NCI-H1930 (cell line): ENCODE results near the gene ATP6V1C2.
"Not testable (repeated sequence)": the region's sequence is repeated elsewhere in the genome, so short reads cannot be mapped to it uniquely, and the experiment has no call there.

Experiments used
- DNase-seq, 2 experiments: peaks; one replicate each; lab custom pipeline; 2025; lab: John Stamatoyannopoulos, UW

The ATP6V1C2 gene

DNA sequence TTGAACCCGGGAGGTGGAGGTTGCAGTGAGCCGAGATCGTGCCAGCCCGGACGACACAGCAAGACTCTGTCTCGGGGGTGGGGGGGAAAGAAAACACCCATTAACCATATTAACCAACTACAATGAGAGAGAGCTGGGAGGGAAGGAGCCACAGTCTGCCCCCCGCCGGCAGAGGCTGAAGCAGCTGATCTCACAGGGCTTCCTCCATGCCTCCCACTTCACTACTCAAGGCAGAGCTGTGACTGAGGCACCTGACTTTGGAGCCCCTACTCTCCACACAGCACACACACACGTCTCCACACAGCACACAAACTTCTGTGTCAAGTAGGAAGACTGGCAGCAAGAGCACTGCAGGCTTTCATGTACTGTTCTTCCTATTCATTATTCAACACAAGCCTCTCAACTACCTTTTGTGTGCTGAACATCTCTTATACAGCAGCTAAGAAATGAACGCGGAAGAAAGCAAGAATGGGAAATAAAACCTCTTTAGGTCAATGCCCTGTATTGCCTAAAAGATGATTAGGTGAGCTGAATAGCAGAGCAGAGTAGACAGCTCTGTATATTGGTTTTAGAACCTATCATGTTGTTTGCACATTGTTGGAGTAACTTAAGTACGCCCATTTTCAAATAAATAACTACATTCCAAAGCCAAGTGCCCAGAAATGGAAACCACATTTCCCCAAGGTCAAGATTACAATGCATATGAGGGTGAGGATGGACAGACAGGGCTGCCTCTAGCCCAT, 65.0 kb downstream of the ATP6V1C2 start:
- DNase-seq, result no peak

DNA sequence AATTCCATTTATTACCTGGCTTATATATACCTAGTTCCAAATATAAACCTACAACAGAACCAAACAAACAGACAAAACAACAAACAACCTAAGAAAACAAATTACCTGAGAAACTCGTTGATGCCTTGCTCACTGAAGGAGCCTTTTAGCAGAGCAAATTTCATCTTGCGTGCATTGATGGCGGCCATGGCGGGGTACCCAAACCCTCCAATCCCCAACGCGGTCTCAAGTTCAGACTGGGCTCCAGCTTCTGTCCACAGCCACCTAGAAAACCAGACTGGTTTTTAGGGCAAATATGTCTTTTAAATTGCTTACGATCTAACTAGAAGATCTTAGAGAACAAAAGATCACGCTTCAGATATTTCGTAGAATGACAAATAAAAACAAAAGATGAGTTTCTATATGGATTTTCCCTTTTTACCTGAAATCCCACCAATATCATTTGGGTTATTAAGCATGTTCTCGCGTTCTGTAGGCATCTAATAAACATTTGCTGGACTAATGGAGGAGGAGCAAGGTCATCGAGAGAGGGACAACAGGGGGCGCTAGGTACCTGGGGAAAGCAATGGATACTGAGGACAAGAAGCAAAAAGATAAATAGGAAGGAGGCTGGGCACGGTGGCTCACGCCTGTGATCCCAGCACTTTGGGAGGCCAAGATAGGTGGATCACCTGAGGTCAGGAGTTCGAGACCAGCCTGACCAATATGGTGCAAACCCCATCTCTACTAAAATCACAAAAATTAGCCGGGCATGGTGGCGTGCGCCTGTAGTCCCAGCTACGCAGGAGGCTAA, 65.9 kb downstream of the ATP6V1C2 start:
- no peak for DNase-seq

DNA sequence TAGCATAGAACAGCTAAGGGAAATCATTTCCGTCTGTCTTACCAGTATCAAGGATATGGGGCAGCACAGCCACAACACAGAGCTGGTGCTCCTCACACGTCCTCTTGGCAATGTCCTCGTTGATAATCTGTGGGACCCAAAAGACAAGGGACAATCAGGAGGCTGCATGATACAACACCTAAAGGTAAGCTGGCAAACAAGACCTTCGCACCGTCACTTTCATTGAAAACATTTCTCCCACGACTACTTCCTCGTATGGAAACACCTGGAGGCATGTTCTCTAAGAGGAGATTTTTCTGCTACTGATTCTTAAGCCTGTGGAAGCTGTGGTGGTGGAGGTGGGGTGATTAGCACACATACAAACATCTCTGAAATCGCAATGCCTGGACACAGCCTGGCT, 67.4 kb downstream of the ATP6V1C2 start:
- DNase-seq, result no peak

DNA sequence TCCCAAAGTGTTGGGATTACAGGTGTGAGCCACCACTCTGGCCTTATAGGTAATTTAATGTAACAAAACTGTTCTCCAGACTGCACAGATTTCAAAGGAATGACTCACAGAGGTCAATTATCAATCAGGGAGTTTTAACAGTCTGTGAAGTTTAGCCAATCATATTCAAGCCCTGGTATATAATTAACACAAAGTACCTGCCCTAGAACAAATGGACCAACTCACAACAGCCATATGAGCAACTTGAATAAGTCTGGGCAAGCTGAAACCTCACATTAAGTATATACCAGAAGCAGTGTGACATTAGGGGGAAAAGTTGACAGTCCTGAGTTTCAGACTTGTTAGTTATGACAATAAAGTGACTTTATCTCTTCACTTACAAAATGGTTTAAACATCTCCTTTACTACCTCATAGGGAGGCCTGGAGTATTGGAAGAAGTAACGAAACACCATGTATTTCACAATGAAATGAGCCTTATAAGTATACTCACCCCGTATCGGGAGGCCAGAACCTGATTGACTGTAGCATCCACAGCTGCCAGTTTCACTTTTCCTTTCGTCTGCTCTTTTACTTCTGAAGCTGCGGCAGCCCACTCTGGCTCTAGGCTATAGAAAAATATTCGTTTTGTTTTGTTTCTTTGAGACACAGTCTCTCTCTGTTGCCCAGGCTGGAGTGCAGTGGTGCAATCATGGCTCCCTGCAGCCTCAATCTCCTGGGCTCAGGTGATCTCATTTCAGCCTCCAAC, 69.0 kb downstream of the ATP6V1C2 start:
- DNase-seq, result no peak

DNA sequence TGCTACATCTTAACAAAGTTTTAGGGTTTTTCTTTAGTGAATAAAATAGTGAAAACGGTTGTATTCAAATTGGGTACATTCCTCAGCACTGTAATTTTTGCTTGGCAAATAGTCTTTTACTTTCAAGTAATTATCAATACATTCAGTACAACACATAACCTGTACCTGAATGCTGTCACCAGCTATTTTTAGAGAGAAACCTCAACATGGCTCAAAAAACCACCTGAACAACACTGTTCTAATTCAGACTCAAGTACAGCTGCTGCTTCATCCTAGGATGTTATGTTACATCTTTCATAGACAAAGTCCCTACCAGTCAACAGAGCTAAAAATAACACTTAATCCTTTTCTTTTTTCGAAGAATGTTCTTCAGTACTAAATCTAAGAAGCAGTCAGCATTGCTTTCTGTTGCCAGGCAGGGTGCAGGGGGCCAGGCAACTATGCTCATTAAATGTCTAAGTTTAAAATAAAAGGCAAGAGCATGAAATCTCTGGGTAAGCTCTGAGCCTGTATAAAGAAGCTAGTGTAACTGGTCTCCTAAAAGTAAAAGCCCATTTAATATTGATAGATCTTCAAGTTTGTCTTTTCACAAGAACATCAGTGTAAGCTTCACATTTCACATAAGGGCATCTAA, 70.7 kb downstream of the ATP6V1C2 start:
- no peak for DNase-seq

DNA sequence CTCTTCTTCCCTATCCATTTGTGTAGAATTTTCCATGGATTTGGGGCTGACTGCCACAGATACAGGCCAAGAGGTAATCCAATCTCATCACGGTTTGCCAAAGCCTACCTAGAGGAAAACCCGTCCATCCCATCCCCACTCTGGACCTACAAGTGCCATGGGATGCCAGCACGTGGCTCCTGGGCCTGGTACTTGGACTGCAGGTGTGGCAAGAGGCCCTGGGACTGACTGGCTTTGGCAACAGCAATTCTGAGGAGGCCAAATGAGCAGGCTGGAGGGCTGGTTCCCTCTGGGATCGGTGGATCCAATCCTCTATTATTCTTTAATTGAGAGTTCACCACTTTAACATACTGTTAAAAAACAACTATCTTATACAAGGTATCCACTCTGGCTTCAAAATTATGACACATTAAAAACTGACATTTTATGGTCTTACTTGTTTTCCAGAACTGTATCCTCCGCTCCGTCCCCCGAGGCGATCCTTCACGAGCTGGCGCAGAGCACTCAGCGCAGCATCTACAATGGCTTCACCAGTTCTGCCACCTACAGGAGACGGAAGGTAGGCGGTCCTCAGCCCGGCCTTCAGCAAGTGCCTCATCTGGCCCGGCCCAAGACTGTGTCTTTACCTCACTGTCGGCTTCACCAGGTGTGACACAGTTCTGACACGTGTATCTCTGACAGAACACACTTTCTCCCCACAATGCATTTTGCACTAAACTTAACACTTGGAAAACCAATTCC, 71.4 kb downstream of the ATP6V1C2 start:
- no peak for DNase-seq

DNA sequence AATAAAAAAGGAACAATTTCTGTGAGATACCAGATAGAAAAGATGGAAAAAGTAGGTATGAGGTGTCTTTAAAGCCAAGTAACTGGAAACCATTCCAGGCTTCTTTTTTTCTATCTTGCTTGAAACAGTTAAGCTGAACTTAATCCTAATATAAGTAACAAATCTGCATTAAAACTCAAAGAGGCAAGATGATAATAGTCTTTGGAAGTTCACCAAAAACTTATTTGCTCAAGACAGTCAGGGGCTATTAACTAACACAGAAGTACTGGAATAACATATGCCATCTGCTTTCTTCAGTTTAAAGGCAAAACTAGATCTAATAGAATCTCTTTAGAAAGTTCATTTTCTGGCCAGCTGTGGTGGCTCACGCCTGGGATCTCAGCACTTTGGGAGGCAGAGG, 72.4 kb downstream of the ATP6V1C2 start:
- DNase-seq, result no peak

DNA sequence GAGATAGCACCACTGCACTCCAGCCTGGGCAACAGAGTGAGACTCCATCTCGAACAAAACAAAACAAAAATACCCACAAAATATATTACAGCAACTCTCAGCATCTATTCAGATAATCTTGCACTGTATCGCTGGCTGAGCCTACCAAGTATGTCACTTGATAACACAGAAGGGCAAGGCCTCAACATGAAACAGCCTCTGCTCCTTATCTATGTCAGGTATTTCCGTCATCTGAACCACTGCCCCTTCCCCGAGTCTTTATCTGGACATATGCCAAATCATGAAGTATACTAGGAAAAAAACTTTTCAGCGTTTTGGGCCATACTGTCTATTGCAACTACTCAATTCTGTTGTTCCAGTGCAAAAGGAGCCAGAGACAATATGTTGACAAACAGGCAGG, 73.4 kb downstream of the ATP6V1C2 start:
- no peak for DNase-seq

DNA sequence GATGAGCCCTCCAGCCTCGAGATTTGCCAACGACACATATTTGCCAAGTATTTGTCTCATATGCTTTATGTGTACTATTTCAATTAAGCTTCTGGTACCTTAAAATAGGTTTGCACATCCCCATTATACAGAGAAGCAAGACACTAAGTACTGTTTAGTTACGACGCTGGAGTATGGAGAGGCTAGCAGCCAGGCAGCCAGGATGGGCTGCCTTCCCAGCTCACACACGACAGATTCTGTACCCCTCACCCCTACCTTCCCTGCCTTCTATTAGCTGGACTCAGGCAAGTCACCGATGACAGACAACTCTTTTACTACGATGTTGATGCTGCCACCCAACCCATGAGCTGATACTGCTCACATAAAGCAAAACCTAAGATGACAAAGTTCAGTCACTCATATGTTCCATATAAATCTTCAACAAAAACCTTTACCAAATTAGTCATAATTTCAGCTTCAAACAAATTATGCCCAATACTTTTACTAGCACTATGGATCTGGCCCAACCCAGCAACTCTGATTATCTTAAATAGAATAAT, 74.1 kb downstream of the ATP6V1C2 start:
- no peak for DNase-seq

DNA sequence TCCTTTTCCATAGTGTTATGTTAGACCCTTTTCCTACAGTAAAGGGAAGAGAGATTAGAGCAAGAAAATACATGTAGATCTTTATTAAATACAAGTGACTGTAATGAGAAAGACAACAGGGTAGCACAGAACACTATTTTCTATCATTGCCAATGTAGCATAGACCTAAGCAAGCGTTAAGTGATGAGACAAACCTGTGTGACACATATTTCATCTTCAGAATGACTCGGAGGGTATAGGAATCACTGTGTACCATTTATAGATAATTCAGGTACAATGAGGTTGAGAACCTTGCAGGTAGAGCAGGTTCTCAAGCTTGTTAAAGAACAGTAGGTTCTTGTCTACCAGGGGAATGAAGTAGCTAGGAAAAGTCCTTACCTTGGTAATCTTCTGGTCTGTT, 75.3 kb downstream of the ATP6V1C2 start:
- no peak for DNase-seq

DNA sequence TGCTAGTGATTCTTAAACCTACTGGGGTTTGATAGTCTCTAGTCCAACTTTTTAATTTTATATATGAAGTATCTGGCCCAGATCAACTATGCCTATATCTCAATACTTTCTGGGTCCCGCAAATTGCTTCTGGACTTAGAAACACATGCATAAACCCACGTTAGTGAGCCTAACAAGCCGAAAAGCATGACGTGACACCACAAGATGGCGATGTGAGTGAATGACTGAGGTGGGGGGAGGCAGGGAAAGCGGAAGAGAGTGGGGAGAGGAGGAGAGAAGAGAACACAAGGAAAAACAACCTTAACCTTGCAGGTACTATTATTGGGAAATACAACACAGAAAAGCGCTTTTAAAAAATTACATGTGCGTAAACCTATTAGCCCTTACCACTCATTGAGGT, 77.4 kb downstream of the ATP6V1C2 start:
- no peak for DNase-seq

DNA sequence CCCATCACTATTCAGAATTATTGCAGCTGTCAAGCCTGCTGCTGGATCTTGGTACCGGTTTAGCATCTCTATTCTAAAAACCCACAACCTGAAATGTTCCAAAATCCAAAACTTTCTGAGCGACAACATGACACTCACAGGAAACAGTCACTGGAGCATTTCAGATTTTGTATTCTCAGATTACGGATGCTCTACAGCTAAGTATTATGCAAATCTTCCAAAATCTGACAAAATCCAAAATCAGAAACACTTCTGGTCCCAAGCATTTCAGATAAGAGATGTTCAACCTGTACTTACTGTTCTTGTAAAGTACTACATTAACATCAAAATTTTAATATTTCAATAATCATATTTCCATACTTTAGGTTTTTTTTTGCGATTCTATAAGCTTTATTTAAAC, 78.7 kb downstream of the ATP6V1C2 start:
- no peak for DNase-seq

DNA sequence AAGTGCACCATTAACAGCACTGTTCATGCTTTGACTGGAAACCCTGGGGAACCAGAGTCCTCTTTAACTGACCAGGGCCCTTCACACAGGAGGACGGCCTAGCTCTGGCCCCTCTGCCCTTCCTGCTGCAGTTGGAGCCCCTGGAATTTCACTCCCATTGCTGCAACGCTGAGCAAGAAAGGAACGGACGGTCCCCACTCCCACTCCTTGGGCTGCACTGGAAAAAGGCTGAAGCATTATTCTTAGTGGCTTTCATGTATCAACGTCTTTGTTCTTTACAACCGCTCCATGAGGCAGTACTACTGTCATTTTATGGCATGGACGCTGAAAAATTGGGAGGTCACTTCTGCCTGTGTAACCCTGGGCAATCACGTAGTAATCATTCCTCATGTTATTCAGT, 81.2 kb downstream of the ATP6V1C2 start:
- no peak for DNase-seq

DNA sequence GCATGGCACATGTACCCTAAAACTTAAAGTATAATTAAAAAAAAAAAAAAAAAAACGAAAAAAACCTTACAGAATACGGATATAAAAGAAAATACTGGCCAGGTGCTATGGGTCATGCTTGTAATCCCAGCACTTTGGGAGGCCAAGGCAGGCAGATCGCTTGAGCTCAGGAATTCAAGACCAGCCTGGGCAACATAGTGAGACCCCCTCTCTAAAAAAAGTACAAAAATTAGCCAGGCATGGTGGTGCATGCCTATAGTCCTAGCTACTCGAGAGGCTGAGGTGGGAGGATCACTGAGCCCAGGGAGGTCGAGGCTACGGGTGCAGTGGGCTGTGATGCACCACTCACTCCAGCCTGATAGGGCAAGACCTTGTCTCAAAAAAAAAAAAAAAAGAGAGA, 84.6 kb downstream of the ATP6V1C2 start:
- DNase-seq, result not testable (repeated sequence)

DNA sequence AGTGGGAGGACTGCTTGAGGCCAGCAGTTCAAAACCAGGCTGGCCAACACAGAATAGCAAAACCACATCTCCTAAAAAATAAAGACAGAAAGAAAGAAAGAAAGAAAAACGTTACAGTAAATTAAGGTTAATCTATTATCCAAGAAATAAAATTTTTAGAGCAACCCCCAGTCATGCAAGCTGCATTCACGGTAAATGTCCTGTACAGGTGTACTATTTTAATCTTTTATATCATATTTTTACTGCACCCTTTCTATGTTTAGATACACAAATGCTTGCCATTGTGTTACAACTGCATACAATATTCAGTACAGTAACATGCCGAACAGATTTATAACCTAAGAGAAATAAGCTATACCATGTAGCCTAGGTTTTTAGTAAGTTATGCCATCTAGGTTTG, 85.1 kb downstream of the ATP6V1C2 start:
- DNase-seq, result no peak

DNA sequence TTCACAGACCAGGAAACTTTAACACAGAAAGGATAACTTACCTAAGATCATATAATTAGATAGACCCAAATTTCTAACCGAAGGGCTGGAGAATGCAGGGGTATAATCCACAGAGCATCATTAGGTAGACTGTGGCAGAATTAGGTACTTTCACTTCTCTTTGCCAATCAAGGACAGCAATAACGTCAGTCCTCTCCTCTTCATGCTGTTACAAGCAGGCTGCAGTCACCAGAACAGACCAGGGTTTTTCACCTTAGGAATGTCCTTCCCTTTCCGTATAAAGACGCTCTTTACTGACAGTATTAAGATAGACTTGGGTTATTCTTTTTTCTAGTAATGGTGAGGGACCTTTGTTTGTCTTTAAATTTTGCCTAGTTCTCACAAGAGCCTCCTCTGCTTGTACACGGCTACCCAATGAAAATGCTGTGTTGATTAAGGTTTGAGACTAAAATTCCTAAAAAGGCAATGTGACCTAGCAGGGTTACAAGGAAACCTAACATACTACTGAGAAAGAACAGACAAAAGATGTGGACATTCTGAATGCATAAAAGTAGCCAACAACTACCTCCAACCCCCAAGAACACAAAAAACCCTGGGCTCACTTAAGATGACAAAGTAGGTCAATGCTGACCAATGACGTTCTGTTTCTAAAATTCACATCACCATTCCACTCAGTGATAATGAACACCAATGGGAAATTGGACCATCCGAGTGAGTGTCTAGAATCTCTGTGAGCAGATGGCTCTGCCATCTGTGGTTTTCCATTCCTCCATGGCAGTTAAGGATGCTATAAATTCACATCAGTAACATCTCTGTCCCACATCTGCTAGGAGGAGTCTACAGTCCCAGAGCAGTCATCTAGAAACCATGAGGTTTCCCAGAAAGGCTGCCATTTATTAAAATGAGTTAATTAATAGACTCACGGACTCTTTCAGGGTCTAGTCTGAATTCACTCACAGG, 89.1 kb downstream of the ATP6V1C2 start:
- DNase-seq, result no peak

DNA sequence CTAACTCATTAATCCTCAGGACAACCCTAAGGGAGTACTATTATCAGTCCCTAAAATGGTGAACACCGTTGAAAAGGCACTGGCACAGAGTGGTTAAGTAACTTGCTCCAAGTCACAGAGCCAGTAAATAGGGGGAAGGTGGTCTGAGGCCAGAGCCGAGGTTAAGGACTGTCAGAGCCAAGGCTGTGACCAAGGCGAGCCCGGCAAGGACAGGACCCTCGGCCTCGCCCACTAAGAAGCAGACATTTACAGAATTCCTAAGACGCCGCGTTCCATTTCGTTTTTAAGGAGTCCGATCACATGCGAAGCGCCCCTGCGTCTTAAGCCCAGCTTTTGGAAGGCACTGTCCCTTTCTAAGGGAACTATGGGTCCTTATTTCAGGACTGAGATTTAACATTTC, 90.1 kb downstream of the ATP6V1C2 start:
- DNase-seq, result no peak

DNA sequence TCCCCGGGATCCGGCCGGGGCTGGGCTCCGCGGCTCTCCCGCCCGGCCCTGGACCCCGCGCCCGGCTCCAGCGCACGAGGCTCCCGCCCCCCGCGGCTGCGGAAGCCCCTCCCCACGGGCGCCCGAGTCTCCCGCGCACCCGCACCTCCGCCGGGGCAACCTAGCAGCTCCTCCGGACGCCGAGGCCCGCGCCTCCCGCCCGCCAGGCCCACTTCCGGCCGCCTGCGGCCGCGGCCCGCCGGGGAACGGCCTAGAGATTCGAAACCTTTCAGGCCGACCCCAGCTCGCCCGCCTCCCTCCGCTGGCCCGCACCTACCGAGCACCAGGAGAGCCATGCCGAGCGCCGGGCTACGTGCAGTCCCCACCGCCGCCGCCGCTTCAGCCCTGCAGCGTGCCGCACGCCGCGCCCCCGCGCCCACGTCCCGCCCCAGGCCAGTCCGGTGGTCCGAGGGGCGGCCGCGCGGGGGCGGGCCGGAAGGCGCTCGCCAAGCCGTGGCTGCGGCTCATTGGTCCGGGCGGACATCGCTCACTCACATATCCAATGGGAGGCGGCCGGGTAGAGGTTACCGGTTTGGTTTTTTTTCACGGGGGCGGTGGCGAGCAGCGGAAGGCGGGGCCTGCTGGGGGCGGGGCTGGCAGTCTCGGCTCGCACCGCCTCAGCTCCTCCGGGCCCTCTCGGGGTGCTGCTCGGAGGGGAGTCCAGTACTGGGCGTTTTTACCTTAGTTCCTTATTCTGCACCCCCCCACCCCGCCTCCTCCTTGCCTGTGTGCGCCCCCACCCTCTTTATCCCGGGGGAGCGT, 91.1 kb downstream of the ATP6V1C2 start, which contains the start of gene PDIA6:
Gene PDIA6 (minus strand): TSS at position 424 of the 801 bp plus-strand sequence. CDS start 89 bp downstream, at position 335.
- DNase-seq, result peak; percentile 90 to 93
